ENCODE data around the gene PTPRD. TPM values are rescaled to one million over a fixed set of nuclear protein-coding genes. Genes with fewer than 3 reads are reported as not detected.
"Not testable (repeated sequence)": the region's sequence is repeated elsewhere in the genome, so short reads cannot be mapped to it uniquely, and the experiment has no call there.

PTPRD gene
- total and polyA plus RNA-seq, 9 donors = 45.2 to 104 (median 80.0) TPM

- H3K27ac ChIP-seq (ENCODE audit: low read length) = no peak overlapping the region
These were observed 86.8 kb downstream of the PTPRD start for GRCh38 chr9:10525972-10526371.

GRCh38 chr9:10523164-10523563, 89.6 kb downstream of the PTPRD start:
- no peaks in the 10 kb centered on the region for H3K9me3 ChIP-seq (replicated peaks; ENCODE audit: control insufficient read depth, low read depth, low read length)
- H3K27ac ChIP-seq (ENCODE audit: low read length) = no peak overlapping the region
- no peaks in the 10 kb centered on the region for H3K4me1 ChIP-seq (ENCODE audit: control insufficient read depth, insufficient read depth, low read length)
- no peaks in the 10 kb centered on the region for H3K27me3 ChIP-seq (ENCODE audit: control insufficient read depth, insufficient read depth, low read length)
- WGBS (ENCODE audit: insufficient coverage) = no CpG with 5 or more reads among the region's 5 CpGs
- no peak overlapping the region for H3K4me3 ChIP-seq (ENCODE audit: low read length)
- H3K36me3 ChIP-seq (ENCODE audit: control insufficient read depth, insufficient read depth, low read length) = no peaks in the 10 kb centered on the region
- DNase-seq = no peak

More at GRCh38 chr9:10525972-10526371, 86.8 kb downstream of the PTPRD start:
- Histone ChIP-seq H3K4me3 (ENCODE audit: low read length) (no peak overlapping the region), H3K36me3 (ENCODE audit: control insufficient read depth, insufficient read depth, low read length) (no peaks in the 10 kb centered on the region), H3K4me1 (ENCODE audit: control insufficient read depth, insufficient read depth, low read length) (no peaks in the 10 kb centered on the region), H3K9me3 (replicated peaks; ENCODE audit: control insufficient read depth, low read depth, low read length) (no peaks in the 10 kb centered on the region), H3K27me3 (ENCODE audit: control insufficient read depth, insufficient read depth, low read length) (no peaks in the 10 kb centered on the region)
- DNase-seq = no peak
- WGBS (ENCODE audit: insufficient coverage) = no CpG with 5 or more reads among the region's 1 CpG

DNA sequence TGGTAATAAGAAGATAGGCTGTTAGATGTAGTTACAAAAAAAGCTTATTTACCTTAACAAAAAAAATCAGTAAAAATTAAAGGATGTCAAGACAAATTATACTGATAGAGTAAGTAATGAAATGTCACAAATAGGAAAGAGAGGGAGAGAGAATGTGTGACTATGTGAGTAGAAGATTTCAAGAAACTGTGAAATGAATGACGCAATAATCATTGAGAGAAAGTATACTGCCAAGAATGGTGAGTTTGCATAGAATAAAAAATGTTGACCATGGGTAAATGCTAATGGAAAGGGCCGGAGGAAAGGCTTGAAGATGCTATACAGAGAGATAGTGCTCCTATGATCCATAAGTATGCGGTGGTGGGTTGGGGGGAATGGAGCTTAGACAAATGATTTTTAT, 100.7 kb downstream of the PTPRD start:
- WGBS (ENCODE audit: insufficient coverage) = 92% methylated on average over 1 of the region's 3 CpGs
- Histone ChIP-seq H3K9me3 (replicated peaks; ENCODE audit: control insufficient read depth, low read depth, low read length) (peaks cover 4% of the 10 kb centered on the region), H3K36me3 (ENCODE audit: control insufficient read depth, insufficient read depth, low read length) (no peaks in the 10 kb centered on the region), H3K27ac (ENCODE audit: low read length) (no peak overlapping the region), H3K4me1 (ENCODE audit: control insufficient read depth, insufficient read depth, low read length) (no peaks in the 10 kb centered on the region), H3K27me3 (ENCODE audit: control insufficient read depth, insufficient read depth, low read length) (no peaks in the 10 kb centered on the region), H3K4me3 (ENCODE audit: low read length) (no peak overlapping the region)
- no peak for DNase-seq

GRCh38 chr9:10488937-10489336, 123.9 kb downstream of the PTPRD start:
- no peaks in the 10 kb centered on the region for H3K36me3 ChIP-seq (ENCODE audit: control insufficient read depth, insufficient read depth, low read length)
- no peak overlapping the region for H3K4me3 ChIP-seq (ENCODE audit: low read length)
- 85% methylated on average over 3 of the region's 4 CpGs for WGBS (ENCODE audit: insufficient coverage)
- H3K27ac ChIP-seq (ENCODE audit: low read length) = no peak overlapping the region
- no peak for DNase-seq
- H3K4me1 ChIP-seq (ENCODE audit: control insufficient read depth, insufficient read depth, low read length) = no peaks in the 10 kb centered on the region
- no peaks in the 10 kb centered on the region for H3K27me3 ChIP-seq (ENCODE audit: control insufficient read depth, insufficient read depth, low read length)
- peaks cover 2% of the 10 kb centered on the region for H3K9me3 ChIP-seq (replicated peaks; ENCODE audit: control insufficient read depth, low read depth, low read length)

- no peaks in the 10 kb centered on the region for H3K4me1 ChIP-seq (ENCODE audit: control insufficient read depth, insufficient read depth, low read length)
- H3K27ac ChIP-seq (ENCODE audit: low read length) = no peak overlapping the region
- no CpG with 5 or more reads among the region's 3 CpGs for WGBS (ENCODE audit: insufficient coverage)
- no peak overlapping the region for H3K4me3 ChIP-seq (ENCODE audit: low read length)
- no peaks in the 10 kb centered on the region for H3K9me3 ChIP-seq (replicated peaks; ENCODE audit: control insufficient read depth, low read depth, low read length)
- no peaks in the 10 kb centered on the region for H3K27me3 ChIP-seq (ENCODE audit: control insufficient read depth, insufficient read depth, low read length)
- DNase-seq = no peak
- H3K36me3 ChIP-seq (ENCODE audit: control insufficient read depth, insufficient read depth, low read length) = no peaks in the 10 kb centered on the region
These were observed 133.6 kb downstream of the PTPRD start for GRCh38 chr9:10479172-10479571.

GRCh38 chr9:10449201-10449617, 163.6 kb downstream of the PTPRD start:
- not testable (repeated sequence) for H3K36me3 ChIP-seq (ENCODE audit: control insufficient read depth, insufficient read depth, low read length); H3K4me3 ChIP-seq (ENCODE audit: low read length); DNase-seq; H3K9me3 ChIP-seq (replicated peaks; ENCODE audit: control insufficient read depth, low read depth, low read length); H3K27ac ChIP-seq (ENCODE audit: low read length); H3K27me3 ChIP-seq (ENCODE audit: control insufficient read depth, insufficient read depth, low read length); H3K4me1 ChIP-seq (ENCODE audit: control insufficient read depth, insufficient read depth, low read length)
- 98% methylated on average over 13 of the region's 28 CpGs for WGBS (ENCODE audit: insufficient coverage)

GRCh38 chr9:10447036-10447435, 165.8 kb downstream of the PTPRD start:
- no peak overlapping the region for H3K27ac ChIP-seq (ENCODE audit: low read length)
- no peak for DNase-seq
- H3K27me3 ChIP-seq (ENCODE audit: control insufficient read depth, insufficient read depth, low read length) = no peaks in the 10 kb centered on the region
- H3K36me3 ChIP-seq (ENCODE audit: control insufficient read depth, insufficient read depth, low read length) = no peaks in the 10 kb centered on the region
- H3K4me1 ChIP-seq (ENCODE audit: control insufficient read depth, insufficient read depth, low read length) = no peaks in the 10 kb centered on the region
- WGBS (ENCODE audit: insufficient coverage) = 85% methylated on average over 1 of the region's 3 CpGs
- no peak overlapping the region for H3K4me3 ChIP-seq (ENCODE audit: low read length)
- no peaks in the 10 kb centered on the region for H3K9me3 ChIP-seq (replicated peaks; ENCODE audit: control insufficient read depth, low read depth, low read length)

GRCh38 chr9:10443868-10444204, 169.0 kb downstream of the PTPRD start:
- H3K36me3 ChIP-seq (ENCODE audit: control insufficient read depth, insufficient read depth, low read length) = no peaks in the 10 kb centered on the region
- no peaks in the 10 kb centered on the region for H3K9me3 ChIP-seq (replicated peaks; ENCODE audit: control insufficient read depth, low read depth, low read length)
- no peaks in the 10 kb centered on the region for H3K4me1 ChIP-seq (ENCODE audit: control insufficient read depth, insufficient read depth, low read length)
- no peak for DNase-seq
- H3K27ac ChIP-seq (ENCODE audit: low read length) = no peak overlapping the region
- H3K4me3 ChIP-seq (ENCODE audit: low read length) = no peak overlapping the region
- H3K27me3 ChIP-seq (ENCODE audit: control insufficient read depth, insufficient read depth, low read length) = no peaks in the 10 kb centered on the region

DNA sequence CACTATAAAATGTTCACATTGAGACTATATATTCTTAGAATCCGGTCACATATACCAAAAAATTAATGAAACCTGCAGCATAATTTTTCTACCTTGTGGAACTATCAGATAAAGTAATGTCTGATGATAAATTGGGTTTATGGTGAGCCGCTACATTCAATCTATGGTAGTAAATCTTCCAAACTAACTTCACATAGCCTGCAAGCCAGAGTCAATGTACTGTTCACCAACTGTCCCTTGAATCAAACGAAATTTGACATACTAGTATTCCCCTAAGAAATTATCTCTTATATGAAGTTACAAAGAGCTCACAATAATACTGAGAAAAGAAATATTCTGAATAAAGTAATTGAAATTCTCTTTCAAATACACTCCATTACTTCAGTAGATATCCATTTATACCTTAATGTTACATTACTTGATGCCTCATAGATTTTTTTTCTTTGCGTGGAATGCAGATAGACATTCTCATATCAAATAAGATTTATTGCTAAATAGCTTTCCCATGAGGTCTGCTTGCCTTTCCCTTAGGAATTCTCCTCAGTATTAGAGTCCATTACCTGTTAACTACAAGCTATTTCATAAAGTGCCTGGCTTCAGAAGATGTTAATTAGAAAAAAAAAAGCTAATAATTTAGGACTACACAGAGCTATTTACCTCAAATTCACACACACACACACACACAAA, 169.5 kb downstream of the PTPRD start:
- no CpG with 5 or more reads among the region's 4 CpGs for WGBS (ENCODE audit: insufficient coverage)
- no peaks in the 10 kb centered on the region for H3K36me3 ChIP-seq (ENCODE audit: control insufficient read depth, insufficient read depth, low read length)
- H3K27me3 ChIP-seq (ENCODE audit: control insufficient read depth, insufficient read depth, low read length) = no peaks in the 10 kb centered on the region
- no peak overlapping the region for H3K27ac ChIP-seq (ENCODE audit: low read length)
- H3K4me3 ChIP-seq (ENCODE audit: low read length) = no peak overlapping the region
- no peaks in the 10 kb centered on the region for H3K9me3 ChIP-seq (replicated peaks; ENCODE audit: control insufficient read depth, low read depth, low read length)
- no peak for DNase-seq
- no peaks in the 10 kb centered on the region for H3K4me1 ChIP-seq (ENCODE audit: control insufficient read depth, insufficient read depth, low read length)

- H3K4me1 ChIP-seq (ENCODE audit: control insufficient read depth, insufficient read depth, low read length) = no peaks in the 10 kb centered on the region
- H3K36me3 ChIP-seq (ENCODE audit: control insufficient read depth, insufficient read depth, low read length) = no peaks in the 10 kb centered on the region
- no peak overlapping the region for H3K27ac ChIP-seq (ENCODE audit: low read length)
- no peak for DNase-seq
- H3K9me3 ChIP-seq (replicated peaks; ENCODE audit: control insufficient read depth, low read depth, low read length) = no peaks in the 10 kb centered on the region
- 16% methylated on average over 6 of the region's 7 CpGs for WGBS (ENCODE audit: insufficient coverage)
- no peak overlapping the region for H3K4me3 ChIP-seq (ENCODE audit: low read length)
- no peaks in the 10 kb centered on the region for H3K27me3 ChIP-seq (ENCODE audit: control insufficient read depth, insufficient read depth, low read length)
These were observed 173.8 kb downstream of the PTPRD start for GRCh38 chr9:10438955-10439354.

GRCh38 chr9:10436756-10437155, 176.0 kb downstream of the PTPRD start:
- WGBS (ENCODE audit: insufficient coverage) = no CpG with 5 or more reads among the region's 4 CpGs
- Histone ChIP-seq H3K27ac (ENCODE audit: low read length) (no peak overlapping the region), H3K4me3 (ENCODE audit: low read length) (no peak overlapping the region), H3K36me3 (ENCODE audit: control insufficient read depth, insufficient read depth, low read length) (no peaks in the 10 kb centered on the region), H3K4me1 (ENCODE audit: control insufficient read depth, insufficient read depth, low read length) (no peaks in the 10 kb centered on the region), H3K9me3 (replicated peaks; ENCODE audit: control insufficient read depth, low read depth, low read length) (no peaks in the 10 kb centered on the region), H3K27me3 (ENCODE audit: control insufficient read depth, insufficient read depth, low read length) (no peaks in the 10 kb centered on the region)
- DNase-seq = no peak
